Left ventricle myocardium inferior (tissue), 1 donor: ENCODE results near the gene DNAH11. TPM values are rescaled to one million over a fixed set of nuclear protein-coding genes. Genes with fewer than 3 reads are reported as not detected.

ENCODE experiments used
- DNase-seq: peaks from one replicate; pipeline ENCODE4 v3.0.0-alpha.2; 2020
- H3K27ac ChIP-seq: fragments of 200-600 bp; replicated peaks from 2 replicates; pipeline ENCODE4 v1.8.0; 2021
- H3K27me3 ChIP-seq: fragments of 200-600 bp; 2 replicates; pipeline ENCODE4 v1.8.0; 2021; ENCODE audit warnings: low read depth
- H3K36me3 ChIP-seq: fragments of 200-600 bp; 2 replicates; pipeline ENCODE4 v1.8.0; 2021
- H3K4me1 ChIP-seq: fragments of 200-600 bp; 2 replicates; pipeline ENCODE4 v1.8.0; 2021
- H3K4me3 ChIP-seq: fragments of 200-600 bp; 2 replicates; pipeline ENCODE4 v1.8.0; 2021; ENCODE audit warnings: mild to moderate bottlenecking, moderate library complexity
- H3K9me3 ChIP-seq: fragments of 200-600 bp; replicated peaks from 2 replicates; pipeline ENCODE4 v1.8.0; 2021
- intact Hi-C: fragments of 100-400 bp; cut with micrococcal nuclease; formaldehyde crosslinking; loops from one replicate; pipeline ENCODE4 v1.11.0; 2022
- total RNA-seq: library from RNA; stranded (reverse); fragmentation: NEBNext Ultra II Directional; extraction: Animal tissue kit (Norgen Biotek cat#: 25700); gene quantifications from one replicate; pipeline ENCODE4 v1.2.1, GENCODE V29; 2021
- TF ChIP-seq, protein P1 (sequence below): fragments of 200-600 bp; IDR thresholded peaks from 2 replicates; pipeline ENCODE4 v1.8.0; 2021; ENCODE audit warnings: antibody characterized with exemption, mild to moderate bottlenecking, borderline replicate concordance
- donor health status: DM: no; HTN: yes; CAD: no; lungs with severe emphysema.

Gene DNAH11
- total RNA-seq, 1 donor from 2014 or later = 0.74 TPM

DNA sequence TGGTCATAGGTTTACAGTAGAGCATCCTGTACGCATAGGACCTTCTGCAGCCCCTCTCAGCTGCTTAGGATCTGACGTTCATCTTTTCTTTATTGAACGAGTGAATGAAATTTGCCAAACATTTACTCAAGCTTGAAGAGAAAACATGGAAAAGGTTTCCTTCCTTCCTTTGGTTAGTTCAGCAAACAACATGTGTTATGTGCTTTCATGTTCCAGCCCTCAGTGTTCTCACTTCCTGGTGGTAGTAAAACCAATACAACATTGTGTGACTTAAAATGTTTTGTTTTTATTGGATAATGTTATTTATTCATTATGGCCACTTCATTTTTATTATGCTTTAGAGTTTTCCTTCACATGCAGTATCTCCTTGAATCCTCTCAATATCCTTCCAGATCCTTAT lies 404.2 kb downstream of the DNAH11 start:
- Histone ChIP-seq H3K27me3 (peaks cover 8% of the 10 kb centered on the region), H3K36me3 (no peaks in the 10 kb centered on the region), H3K4me1 (peaks cover 39% of the 10 kb centered on the region), H3K9me3 (no peaks in the 10 kb centered on the region), H3K27ac (no peak overlapping the region), H3K4me3 (no peak overlapping the region)
- intact Hi-C loops = no loop called here
- TF ChIP-seq, protein P1, sequence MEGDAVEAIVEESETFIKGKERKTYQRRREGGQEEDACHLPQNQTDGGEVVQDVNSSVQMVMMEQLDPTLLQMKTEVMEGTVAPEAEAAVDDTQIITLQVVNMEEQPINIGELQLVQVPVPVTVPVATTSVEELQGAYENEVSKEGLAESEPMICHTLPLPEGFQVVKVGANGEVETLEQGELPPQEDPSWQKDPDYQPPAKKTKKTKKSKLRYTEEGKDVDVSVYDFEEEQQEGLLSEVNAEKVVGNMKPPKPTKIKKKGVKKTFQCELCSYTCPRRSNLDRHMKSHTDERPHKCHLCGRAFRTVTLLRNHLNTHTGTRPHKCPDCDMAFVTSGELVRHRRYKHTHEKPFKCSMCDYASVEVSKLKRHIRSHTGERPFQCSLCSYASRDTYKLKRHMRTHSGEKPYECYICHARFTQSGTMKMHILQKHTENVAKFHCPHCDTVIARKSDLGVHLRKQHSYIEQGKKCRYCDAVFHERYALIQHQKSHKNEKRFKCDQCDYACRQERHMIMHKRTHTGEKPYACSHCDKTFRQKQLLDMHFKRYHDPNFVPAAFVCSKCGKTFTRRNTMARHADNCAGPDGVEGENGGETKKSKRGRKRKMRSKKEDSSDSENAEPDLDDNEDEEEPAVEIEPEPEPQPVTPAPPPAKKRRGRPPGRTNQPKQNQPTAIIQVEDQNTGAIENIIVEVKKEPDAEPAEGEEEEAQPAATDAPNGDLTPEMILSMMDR = no peak
- no peak for DNase-seq

DNA sequence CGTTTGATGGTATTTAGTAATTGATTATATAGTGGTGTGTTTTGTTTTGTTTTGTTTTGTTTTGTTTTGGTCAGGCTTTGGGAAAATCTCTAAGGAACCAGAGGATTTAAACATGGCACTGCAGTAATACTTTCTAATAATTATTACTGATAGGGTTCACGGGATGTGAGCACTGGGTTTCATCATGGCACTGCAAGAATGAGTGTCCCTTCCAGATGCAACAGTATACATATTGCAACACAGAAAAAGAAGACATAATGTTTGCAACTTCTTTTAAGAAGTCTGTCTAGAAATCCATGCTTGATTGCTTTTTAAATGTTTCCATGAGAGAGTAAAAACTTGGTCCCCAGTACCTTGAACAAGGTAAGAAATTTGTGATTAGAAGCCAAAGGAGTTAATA lies 405.1 kb downstream of the DNAH11 start:
- no peaks in the 10 kb centered on the region for H3K9me3 ChIP-seq
- H3K4me1 ChIP-seq = peaks cover 31% of the 10 kb centered on the region
- H3K27ac ChIP-seq = no peak overlapping the region
- H3K27me3 ChIP-seq = peaks cover 8% of the 10 kb centered on the region
- intact Hi-C loops = no loop called here
- TF ChIP-seq, protein P1 = no peak
- no peak overlapping the region for H3K4me3 ChIP-seq
- DNase-seq = no peak
- H3K36me3 ChIP-seq = no peaks in the 10 kb centered on the region

- no peak for DNase-seq
- no peaks in the 10 kb centered on the region for H3K9me3 ChIP-seq
- H3K4me3 ChIP-seq = no peak overlapping the region
- H3K27ac ChIP-seq = no peak overlapping the region
- TF ChIP-seq, protein P1 = no peak
- no peaks in the 10 kb centered on the region for H3K36me3 ChIP-seq
- intact Hi-C loops = no loop called here
- peaks cover 30% of the 10 kb centered on the region for H3K4me1 ChIP-seq
- H3K27me3 ChIP-seq = peaks cover 8% of the 10 kb centered on the region
Observed at GRCh38 chr7:21948364-21948763, 405.5 kb downstream of the DNAH11 start.

DNA sequence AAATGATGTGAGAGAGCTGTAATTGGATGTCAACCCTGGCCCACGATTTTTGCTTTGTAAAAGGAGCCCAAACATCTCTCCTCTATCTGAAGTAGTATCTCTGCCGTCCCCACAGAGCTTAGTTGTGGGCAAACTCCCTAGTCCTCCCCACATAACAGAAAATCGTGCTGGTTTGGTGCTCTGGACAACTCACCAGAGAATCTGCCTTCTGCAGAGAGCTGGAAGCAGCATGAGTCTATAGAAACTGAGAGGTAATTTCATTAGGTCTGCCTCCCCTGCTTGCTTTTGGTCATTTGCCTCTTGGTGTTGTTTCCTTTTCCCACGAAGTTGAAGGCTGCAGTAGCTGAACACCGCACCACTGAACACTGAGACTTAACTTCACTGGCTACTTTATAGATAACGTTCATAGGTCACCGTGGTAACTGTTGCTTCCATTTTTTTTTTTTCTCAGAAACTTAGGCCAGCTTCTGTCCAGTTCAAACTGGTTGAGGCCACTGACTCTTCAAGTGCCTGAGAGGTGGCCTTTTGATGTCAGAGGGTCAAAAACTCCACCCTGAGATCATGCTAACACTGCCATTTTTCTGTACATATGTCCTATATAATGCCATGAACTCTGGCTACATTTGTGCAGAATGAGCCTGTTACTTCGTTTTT lies 406.2 kb downstream of the DNAH11 start:
- Histone ChIP-seq H3K4me3 (no peak overlapping the region), H3K27me3 (peaks cover 8% of the 10 kb centered on the region), H3K9me3 (no peaks in the 10 kb centered on the region), H3K4me1 (peaks cover 30% of the 10 kb centered on the region), H3K27ac (no peak overlapping the region), H3K36me3 (no peaks in the 10 kb centered on the region)
- intact Hi-C loops = no loop called here
- TF ChIP-seq, protein P1 = no peak
- no peak for DNase-seq

Other genes with a start within 250 kb of the DNAH11 start
- 5.9 TPM for gene SP4, start 115.0 kb upstream of the DNAH11 start, total RNA-seq